HG03135 (cell line): Measurements from ENCODE around the gene HSD11B1L.
A peak's percentile ranks its signal among the peaks of the same experiment; 100 is the strongest.
"Not testable (repeated sequence)": the region's sequence is repeated elsewhere in the genome, so short reads cannot be mapped to it uniquely, and the experiment has no call there.

Experiments used
- ATAC-seq: cut with Tn5 transposase; IDR thresholded peaks from one replicate; pipeline ENCODE4 v1.9.1; 2021; ENCODE audit warnings: mild to moderate bottlenecking, moderate library complexity; ENCODE audit not compliant: unreplicated experiment

The HSD11B1L gene

DNA sequence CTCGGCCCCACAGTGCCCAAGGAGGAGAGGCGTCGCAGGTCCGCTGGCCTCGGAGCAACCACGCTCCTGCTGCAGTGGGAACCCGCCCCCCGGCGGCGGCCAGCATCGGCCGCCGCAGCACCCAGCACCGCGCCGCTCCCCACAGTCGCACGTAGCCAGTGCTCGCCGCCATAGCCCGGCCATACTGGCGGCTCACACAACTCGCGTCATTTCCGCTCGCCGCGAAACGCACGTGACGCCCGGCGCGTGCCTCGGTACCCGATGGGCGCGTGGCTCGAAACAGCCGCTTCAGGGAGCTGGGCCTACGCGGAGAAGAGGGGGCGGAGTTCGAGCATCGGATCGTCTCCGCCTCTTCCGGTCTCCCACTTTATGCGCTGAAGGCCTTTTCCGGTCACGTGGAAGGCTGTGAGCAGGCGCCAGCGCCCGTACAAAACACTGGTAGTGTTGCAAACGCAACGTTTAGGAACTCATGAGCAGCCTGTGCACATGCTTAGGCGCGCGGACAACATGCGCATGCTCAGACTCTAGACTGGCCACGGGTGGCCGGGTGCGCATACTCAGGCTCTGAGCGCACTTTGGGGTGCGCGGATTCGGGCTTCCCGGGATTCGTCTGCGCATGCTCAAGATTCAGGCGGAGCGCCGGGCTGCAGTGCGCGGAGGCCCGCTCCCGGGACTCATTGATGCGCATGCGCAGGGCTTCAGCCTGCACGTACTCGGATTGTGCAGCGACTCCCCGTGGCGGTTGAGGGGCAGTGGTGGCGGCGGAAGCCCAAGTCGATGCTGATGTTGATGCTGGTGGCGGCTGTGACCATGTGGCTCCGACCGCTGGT lies 39.3 kb downstream of the HSD11B1L start, which contains the start of the genes CATSPERD and LONP1:
Gene CATSPERD (plus strand): TSS at position 677 of the 830 bp plus-strand sequence. CDS start 101 bp downstream, at position 778.
Gene LONP1 (minus strand): TSS at position 186 of the 830 bp plus-strand sequence. CDS start 14 bp downstream, at position 172.
- ATAC-seq = peak; percentile 91

DNA sequence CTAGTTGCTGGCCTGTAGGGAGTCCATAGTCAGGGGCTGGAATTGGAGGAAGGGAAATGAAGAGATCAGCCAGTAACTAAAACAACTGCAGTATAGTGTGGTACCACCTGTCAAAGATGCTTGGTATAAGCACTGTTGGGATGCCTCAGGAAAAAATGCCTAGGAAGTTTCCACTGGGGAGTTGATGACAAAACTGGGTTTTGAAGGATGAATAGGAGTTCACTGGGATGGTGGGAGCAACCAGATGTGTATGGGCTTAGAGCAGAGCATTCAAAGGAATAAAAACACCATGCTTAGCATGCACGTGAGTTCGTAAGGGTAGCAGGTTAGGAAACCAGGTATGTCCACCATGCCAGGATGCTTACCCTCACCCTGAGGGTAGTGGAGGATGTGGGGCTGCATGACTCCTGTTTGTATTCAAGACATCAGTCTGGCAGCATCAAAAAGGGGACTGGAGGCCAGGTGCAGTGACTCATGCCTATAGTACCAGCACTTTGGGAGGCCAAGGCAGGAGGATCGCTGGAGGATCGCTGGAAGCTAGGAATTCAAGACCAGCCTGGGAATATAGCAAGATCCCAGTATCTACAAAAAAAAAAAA lies 46.7 kb downstream of the HSD11B1L start:
- no peak for ATAC-seq

- ATAC-seq = not testable (repeated sequence)
These were observed 52.3 kb downstream of the HSD11B1L start for GRCh38 chr19:5733172-5733571.
